ENCODE results near the gene TCF7L1.

Gene TCF7L1

DNA sequence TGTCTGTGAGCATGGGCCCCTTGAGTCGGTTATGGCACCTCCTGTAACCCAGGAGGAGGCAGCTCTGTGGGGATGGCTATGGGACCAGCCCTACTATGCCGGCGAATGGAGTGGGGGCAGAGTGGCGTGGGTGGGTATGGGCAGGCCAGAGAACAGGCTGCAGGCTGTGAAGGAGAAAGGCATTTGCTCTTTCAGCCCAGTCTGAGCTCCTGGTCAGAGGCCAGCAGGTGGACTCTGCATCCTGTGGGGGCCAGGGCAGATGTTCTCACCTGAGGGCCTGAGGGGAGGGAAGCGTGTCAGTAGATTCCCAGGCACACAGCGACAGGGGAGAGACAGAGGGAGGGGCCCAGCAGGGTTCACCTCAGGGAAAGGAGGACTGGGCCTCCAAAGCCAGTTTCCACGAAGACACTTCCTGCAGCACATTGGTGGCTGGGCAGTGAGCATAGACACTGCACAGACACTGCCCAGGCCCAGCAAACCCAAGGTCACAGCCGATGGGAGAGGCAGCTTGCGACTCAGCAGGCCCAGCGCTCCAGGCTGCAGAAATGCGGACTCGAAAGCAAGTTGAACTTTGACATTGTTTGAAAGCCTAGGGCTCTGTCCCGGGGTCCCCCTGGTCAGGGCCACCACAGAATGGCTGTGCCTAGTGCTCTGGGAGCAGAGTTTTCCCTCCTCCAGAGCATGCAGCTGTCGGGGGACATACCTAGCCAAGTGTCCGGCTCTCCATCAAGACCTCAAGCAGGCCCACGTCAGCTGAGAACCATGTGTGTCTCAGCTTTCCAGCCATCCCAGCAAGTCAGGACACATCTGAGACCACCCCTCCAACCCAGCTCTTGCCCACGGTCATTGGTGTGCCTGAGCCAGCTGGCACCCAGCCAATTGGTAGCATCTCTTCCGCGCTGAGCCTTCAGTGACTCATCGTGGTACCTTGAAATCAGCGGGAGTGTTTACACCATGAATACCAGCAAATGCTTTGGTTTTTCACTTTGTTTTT, 140.8 kb downstream of the TCF7L1 start:
- Mint-ChIP-seq H3K4me1 (no peaks in the 10 kb centered on the region), H3K27me3 (peaks cover 60% of the 10 kb centered on the region), H3K36me3 (no peaks in the 10 kb centered on the region), H3K9me3 (no peaks in the 10 kb centered on the region), H3K4me3 (no peak overlapping the region), H3K27ac (no peak overlapping the region)
- no peak for ATAC-seq

- H3K4me3 Mint-ChIP-seq, result no peak overlapping the region
- no peaks in the 10 kb centered on the region for H3K4me1 Mint-ChIP-seq
- no peaks in the 10 kb centered on the region for H3K36me3 Mint-ChIP-seq
- no peaks in the 10 kb centered on the region for H3K9me3 Mint-ChIP-seq
- no peak for ATAC-seq
- H3K27ac Mint-ChIP-seq, result no peak overlapping the region
- H3K27me3 Mint-ChIP-seq, result peaks cover 44% of the 10 kb centered on the region
Observed at GRCh38 chr2:85275984-85276540, 142.9 kb downstream of the TCF7L1 start.

- no peaks in the 10 kb centered on the region for H3K36me3 Mint-ChIP-seq
- H3K27me3 Mint-ChIP-seq, result peaks cover 38% of the 10 kb centered on the region
- H3K27ac Mint-ChIP-seq, result no peak overlapping the region
- no peaks in the 10 kb centered on the region for H3K9me3 Mint-ChIP-seq
- no peak for ATAC-seq
- no peak overlapping the region for H3K4me3 Mint-ChIP-seq
- no peaks in the 10 kb centered on the region for H3K4me1 Mint-ChIP-seq
Observed at GRCh38 chr2:85276571-85277118, 143.5 kb downstream of the TCF7L1 start.

GRCh38 chr2:85277416-85278158, 144.4 kb downstream of the TCF7L1 start:
- no peak for ATAC-seq
- no peak overlapping the region for H3K27ac Mint-ChIP-seq
- no peak overlapping the region for H3K4me3 Mint-ChIP-seq
- peaks cover 29% of the 10 kb centered on the region for H3K27me3 Mint-ChIP-seq
- no peaks in the 10 kb centered on the region for H3K36me3 Mint-ChIP-seq
- no peaks in the 10 kb centered on the region for H3K9me3 Mint-ChIP-seq
- no peaks in the 10 kb centered on the region for H3K4me1 Mint-ChIP-seq

DNA sequence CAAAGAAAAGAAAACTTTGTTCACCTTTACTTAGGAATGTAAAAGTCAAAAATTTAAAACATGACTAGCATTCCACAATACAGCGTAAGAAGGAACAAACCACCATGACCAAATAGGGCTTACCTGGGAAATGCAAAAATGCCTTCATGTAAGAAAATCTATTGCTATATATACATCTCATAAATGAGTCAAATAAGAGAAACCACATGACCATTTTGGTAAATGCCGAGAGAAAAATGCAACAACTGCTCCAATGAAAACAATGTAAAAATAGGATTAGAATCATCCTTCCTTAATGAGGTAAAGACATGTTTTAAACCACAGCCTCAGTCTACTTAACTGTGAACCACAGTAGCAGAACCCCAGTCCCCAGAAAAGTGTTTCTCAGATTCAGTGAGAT, 145.2 kb downstream of the TCF7L1 start:
- no peak overlapping the region for H3K27ac Mint-ChIP-seq
- H3K9me3 Mint-ChIP-seq, result no peaks in the 10 kb centered on the region
- no peak for ATAC-seq
- H3K4me3 Mint-ChIP-seq, result no peak overlapping the region
- H3K4me1 Mint-ChIP-seq, result no peaks in the 10 kb centered on the region
- peaks cover 22% of the 10 kb centered on the region for H3K27me3 Mint-ChIP-seq
- no peaks in the 10 kb centered on the region for H3K36me3 Mint-ChIP-seq

DNA sequence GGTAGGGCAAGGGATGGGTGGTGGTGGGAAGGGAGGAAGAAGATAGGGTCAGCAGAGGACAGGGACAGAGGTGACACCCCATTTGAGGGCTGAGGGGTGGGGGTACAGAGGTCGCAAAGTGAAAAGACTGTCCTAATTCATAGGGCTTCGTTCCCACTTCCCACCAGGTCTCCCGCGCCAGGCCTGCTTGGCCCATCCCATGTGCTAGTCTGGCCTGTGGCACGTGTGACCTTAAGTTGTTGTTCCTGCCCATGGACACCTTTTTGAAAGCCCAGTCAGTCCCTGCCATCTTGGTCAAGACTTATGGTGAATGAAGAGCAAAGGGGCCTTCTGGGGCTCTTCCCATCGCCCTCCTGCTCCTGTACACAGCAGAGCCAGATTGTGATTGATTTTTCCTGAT, 148.4 kb downstream of the TCF7L1 start:
- H3K4me3 Mint-ChIP-seq, result no peak overlapping the region
- no peak overlapping the region for H3K27ac Mint-ChIP-seq
- H3K36me3 Mint-ChIP-seq, result no peaks in the 10 kb centered on the region
- H3K9me3 Mint-ChIP-seq, result no peaks in the 10 kb centered on the region
- H3K27me3 Mint-ChIP-seq, result peaks cover 9% of the 10 kb centered on the region
- H3K4me1 Mint-ChIP-seq, result peaks cover 7% of the 10 kb centered on the region
- ATAC-seq, result no peak

GRCh38 chr2:85282914-85283313, 149.7 kb downstream of the TCF7L1 start:
- peaks cover 7% of the 10 kb centered on the region for H3K4me1 Mint-ChIP-seq
- no peaks in the 10 kb centered on the region for H3K9me3 Mint-ChIP-seq
- H3K27ac Mint-ChIP-seq, result no peak overlapping the region
- H3K36me3 Mint-ChIP-seq, result no peaks in the 10 kb centered on the region
- H3K27me3 Mint-ChIP-seq, result no peaks in the 10 kb centered on the region
- no peak for ATAC-seq
- no peak overlapping the region for H3K4me3 Mint-ChIP-seq

DNA sequence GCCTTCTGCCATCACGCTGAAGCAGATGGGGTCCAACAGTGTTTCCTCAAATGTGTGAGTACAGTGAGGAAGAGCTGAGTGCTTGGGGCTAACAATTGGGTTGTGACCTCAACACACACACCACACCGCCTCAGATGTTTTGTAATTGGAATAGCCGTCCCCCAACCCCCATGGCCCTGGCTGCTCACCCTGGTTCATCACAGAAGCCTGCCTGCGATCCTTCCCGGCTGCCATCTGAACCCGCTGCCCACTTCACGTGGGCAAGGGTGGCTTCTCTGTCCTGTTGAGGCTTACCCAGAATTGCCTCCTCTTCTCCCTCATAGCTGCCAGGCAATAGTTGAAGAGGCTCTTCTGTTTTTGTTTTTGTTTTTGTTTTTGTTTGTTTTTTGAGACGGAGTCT, 150.4 kb downstream of the TCF7L1 start:
- no peak for ATAC-seq
- Mint-ChIP-seq H3K27me3 (no peaks in the 10 kb centered on the region), H3K36me3 (no peaks in the 10 kb centered on the region), H3K4me3 (no peak overlapping the region), H3K27ac (no peak overlapping the region), H3K9me3 (no peaks in the 10 kb centered on the region), H3K4me1 (peaks cover 7% of the 10 kb centered on the region)

GRCh38 chr2:85286918-85287317, 153.7 kb downstream of the TCF7L1 start:
- Mint-ChIP-seq H3K4me1 (peaks cover 14% of the 10 kb centered on the region), H3K27ac (no peak overlapping the region), H3K36me3 (no peaks in the 10 kb centered on the region), H3K27me3 (no peaks in the 10 kb centered on the region), H3K4me3 (no peak overlapping the region), H3K9me3 (no peaks in the 10 kb centered on the region)
- ATAC-seq, result no peak

DNA sequence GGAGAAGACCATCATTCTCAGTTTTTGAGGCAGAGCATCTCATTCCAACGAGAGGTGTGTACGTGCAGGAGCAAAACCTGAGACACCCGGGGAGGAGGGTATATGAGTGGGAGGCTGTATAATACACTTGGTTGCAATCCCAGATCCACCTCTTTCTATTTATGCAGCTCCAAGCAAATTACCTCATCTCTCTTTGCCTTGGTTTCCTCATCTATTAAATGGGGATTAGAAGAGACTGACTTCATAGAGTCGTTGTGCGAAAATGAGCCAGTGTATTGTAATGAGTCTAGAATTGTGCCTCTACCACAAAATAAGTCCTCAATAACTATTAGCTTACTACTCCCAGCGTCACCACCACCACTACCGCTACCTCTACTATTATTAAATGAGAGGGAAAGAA, 154.5 kb downstream of the TCF7L1 start:
- Mint-ChIP-seq H3K9me3 (no peaks in the 10 kb centered on the region), H3K27ac (no peak overlapping the region), H3K36me3 (no peaks in the 10 kb centered on the region), H3K4me1 (peaks cover 14% of the 10 kb centered on the region), H3K4me3 (no peak overlapping the region), H3K27me3 (no peaks in the 10 kb centered on the region)
- no peak for ATAC-seq

DNA sequence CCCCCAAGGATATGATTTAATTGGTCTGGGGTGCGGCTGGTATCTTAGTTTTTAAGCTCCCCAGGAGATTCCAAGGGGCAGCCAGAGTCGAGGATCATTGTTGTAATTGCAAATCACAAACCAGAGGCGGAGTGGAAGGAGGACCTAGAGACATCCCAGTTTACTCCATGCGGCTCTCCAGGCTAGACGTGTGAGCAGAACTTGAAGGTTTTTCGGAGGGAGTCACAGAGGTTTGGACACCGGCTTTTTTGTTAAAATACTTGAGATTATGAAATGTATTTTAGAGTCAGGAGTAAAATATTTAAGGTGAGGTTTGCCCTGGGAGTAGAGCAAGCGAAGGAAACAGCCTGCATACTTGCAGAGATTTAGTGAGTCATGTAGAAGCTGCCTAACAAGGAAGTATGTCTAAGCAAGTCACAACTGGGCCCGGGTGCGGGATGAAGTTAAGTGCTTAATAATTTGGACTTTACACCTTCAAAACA, 155.1 kb downstream of the TCF7L1 start:
- ATAC-seq, result no peak
- Mint-ChIP-seq H3K36me3 (no peaks in the 10 kb centered on the region), H3K27ac (no peak overlapping the region)

GRCh38 chr2:85291425-85292023, 158.3 kb downstream of the TCF7L1 start:
- Mint-ChIP-seq H3K27ac (no peak overlapping the region), H3K36me3 (no peaks in the 10 kb centered on the region), H3K4me1 (peaks cover 7% of the 10 kb centered on the region), H3K4me3 (no peak overlapping the region), H3K9me3 (no peaks in the 10 kb centered on the region), H3K27me3 (no peaks in the 10 kb centered on the region)
- ATAC-seq, result no peak

More for the DNA sequence above, 155.1 kb downstream of the TCF7L1 start:
- Mint-ChIP-seq H3K27me3 (no peaks in the 10 kb centered on the region), H3K4me3 (no peak overlapping the region), H3K9me3 (no peaks in the 10 kb centered on the region), H3K4me1 (peaks cover 14% of the 10 kb centered on the region)

GRCh38 chr2:85302121-85302520, 168.9 kb downstream of the TCF7L1 start:
- ATAC-seq, result no peak
- H3K36me3 Mint-ChIP-seq, result no peaks in the 10 kb centered on the region
- H3K27ac Mint-ChIP-seq, result no peak overlapping the region
- peaks cover 36% of the 10 kb centered on the region for H3K27me3 Mint-ChIP-seq
- H3K9me3 Mint-ChIP-seq, result no peaks in the 10 kb centered on the region
- H3K4me3 Mint-ChIP-seq, result no peak overlapping the region
- no peaks in the 10 kb centered on the region for H3K4me1 Mint-ChIP-seq

GRCh38 chr2:85303780-85304531, 170.8 kb downstream of the TCF7L1 start:
- peaks cover 8% of the 10 kb centered on the region for H3K4me1 Mint-ChIP-seq
- no peaks in the 10 kb centered on the region for H3K36me3 Mint-ChIP-seq
- ATAC-seq, result no peak
- no peak overlapping the region for H3K27ac Mint-ChIP-seq
- peaks cover 36% of the 10 kb centered on the region for H3K27me3 Mint-ChIP-seq
- H3K4me3 Mint-ChIP-seq, result no peak overlapping the region
- H3K9me3 Mint-ChIP-seq, result no peaks in the 10 kb centered on the region

Measured in stimulated activated memory B cell treated with anti-CD40 and anti-IgM and Interleukin-4, amounts not matched to agents 10 μg/mL and 1 μg/mL and 100 μg/mL, for 72 hours (primary cell).